HL-60 (cell line): ENCODE results near the gene GTF2H4.

Experiments used
- DNase-seq, 2 experiments: peaks; one replicate each; pipeline ENCODE4 v3.0.0-alpha.2; 2010 to 2020; ENCODE audit warnings: low read depth in 1 of 2, low spot score in 1 of 2
- H3K27ac ChIP-seq: fragments of 250-450 bp; sonication (Bioruptor Pico); replicated peaks from 2 replicates; pipeline ENCODE4 v1.5.1; 2020; ENCODE audit warnings: mild to moderate bottlenecking, moderate library complexity
- H3K27me3 ChIP-seq: fragments of 250-450 bp; sonication (Bioruptor Pico); 2 replicates; pipeline ENCODE4 v1.5.1; 2021; ENCODE audit warnings: mild to moderate bottlenecking, moderate library complexity; ENCODE audit not compliant: insufficient read depth, poor library complexity, severe bottlenecking
- H3K4me3 ChIP-seq: replicated peaks from 2 replicates; pipeline ENCODE4 v1.5.1; 2011; ENCODE audit warnings: mild to moderate bottlenecking, control low read depth, low read length; ENCODE audit not compliant: insufficient read depth
- GABPA ChIP-seq: IDR thresholded peaks from 2 replicates; pipeline ENCODE4 v1.6.1; 2012; ENCODE audit warnings: low read depth
- POLR2AphosphoS5 ChIP-seq: IDR thresholded peaks from 2 replicates; pipeline ENCODE4 v1.6.1; 2012; ENCODE audit warnings: low read depth
- SPI1 ChIP-seq: IDR thresholded peaks from 2 replicates; pipeline ENCODE4 v1.6.1; 2012; ENCODE audit warnings: low read depth, mild to moderate bottlenecking, borderline replicate concordance
- TF ChIP-seq, protein P1 (sequence below): IDR thresholded peaks from 2 replicates; pipeline ENCODE4 v1.6.1; 2012; ENCODE audit warnings: low read depth; ENCODE audit not compliant: insufficient replicate concordance
- TF ChIP-seq, protein P2 (sequence below): IDR thresholded peaks from one replicate; pipeline ENCODE4 v1.5.1; 2011; ENCODE audit warnings: low read length, control low read depth, inconsistent platforms; ENCODE audit not compliant: insufficient read depth

The GTF2H4 gene

DNA sequence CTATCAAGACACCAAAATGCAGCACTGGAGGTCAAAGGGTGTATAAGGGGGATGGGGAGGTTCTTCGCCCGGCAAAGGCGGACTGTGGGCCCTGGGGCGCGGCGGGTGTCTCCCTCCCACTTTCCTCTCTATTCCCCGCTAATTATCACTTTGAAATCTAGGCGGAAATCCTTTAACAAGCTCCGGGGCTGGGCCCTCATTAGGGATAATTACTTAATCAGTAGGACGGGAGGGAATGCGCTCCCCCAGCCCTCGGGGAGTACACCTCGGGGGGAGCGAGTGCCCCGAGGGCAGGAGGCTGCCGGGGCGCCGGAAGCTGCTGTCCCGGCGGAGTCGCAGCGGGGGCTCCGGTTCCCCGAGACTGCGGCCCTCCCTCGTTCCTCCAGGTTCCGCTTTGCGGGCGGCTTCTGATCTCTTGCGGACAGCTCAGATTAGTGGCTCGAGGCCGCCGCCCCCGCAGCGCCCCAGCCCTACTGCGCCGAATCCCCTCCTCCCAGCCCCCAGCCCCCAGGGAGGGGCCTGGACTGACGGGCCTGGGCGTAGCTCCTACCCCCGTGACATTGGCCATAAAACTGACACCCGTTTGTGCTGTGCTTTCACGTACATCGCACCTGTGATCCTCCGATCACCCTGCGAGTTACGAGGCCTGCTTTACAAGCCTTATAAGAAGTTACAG is 47.5 kb downstream of the GTF2H4 start:
- peaks cover 52% of the 10 kb centered on the region for H3K27me3 ChIP-seq
- DNase-seq = peak; percentile 28 to 60
- TF ChIP-seq, protein P1, sequence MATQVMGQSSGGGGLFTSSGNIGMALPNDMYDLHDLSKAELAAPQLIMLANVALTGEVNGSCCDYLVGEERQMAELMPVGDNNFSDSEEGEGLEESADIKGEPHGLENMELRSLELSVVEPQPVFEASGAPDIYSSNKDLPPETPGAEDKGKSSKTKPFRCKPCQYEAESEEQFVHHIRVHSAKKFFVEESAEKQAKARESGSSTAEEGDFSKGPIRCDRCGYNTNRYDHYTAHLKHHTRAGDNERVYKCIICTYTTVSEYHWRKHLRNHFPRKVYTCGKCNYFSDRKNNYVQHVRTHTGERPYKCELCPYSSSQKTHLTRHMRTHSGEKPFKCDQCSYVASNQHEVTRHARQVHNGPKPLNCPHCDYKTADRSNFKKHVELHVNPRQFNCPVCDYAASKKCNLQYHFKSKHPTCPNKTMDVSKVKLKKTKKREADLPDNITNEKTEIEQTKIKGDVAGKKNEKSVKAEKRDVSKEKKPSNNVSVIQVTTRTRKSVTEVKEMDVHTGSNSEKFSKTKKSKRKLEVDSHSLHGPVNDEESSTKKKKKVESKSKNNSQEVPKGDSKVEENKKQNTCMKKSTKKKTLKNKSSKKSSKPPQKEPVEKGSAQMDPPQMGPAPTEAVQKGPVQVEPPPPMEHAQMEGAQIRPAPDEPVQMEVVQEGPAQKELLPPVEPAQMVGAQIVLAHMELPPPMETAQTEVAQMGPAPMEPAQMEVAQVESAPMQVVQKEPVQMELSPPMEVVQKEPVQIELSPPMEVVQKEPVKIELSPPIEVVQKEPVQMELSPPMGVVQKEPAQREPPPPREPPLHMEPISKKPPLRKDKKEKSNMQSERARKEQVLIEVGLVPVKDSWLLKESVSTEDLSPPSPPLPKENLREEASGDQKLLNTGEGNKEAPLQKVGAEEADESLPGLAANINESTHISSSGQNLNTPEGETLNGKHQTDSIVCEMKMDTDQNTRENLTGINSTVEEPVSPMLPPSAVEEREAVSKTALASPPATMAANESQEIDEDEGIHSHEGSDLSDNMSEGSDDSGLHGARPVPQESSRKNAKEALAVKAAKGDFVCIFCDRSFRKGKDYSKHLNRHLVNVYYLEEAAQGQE = no peak
- TF ChIP-seq, protein P2, sequence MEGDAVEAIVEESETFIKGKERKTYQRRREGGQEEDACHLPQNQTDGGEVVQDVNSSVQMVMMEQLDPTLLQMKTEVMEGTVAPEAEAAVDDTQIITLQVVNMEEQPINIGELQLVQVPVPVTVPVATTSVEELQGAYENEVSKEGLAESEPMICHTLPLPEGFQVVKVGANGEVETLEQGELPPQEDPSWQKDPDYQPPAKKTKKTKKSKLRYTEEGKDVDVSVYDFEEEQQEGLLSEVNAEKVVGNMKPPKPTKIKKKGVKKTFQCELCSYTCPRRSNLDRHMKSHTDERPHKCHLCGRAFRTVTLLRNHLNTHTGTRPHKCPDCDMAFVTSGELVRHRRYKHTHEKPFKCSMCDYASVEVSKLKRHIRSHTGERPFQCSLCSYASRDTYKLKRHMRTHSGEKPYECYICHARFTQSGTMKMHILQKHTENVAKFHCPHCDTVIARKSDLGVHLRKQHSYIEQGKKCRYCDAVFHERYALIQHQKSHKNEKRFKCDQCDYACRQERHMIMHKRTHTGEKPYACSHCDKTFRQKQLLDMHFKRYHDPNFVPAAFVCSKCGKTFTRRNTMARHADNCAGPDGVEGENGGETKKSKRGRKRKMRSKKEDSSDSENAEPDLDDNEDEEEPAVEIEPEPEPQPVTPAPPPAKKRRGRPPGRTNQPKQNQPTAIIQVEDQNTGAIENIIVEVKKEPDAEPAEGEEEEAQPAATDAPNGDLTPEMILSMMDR = no peak
- TF ChIP-seq GABPA (peak; percentile 84), POLR2AphosphoS5 (peak; percentile 21; the same call in 1 of the 2 replicates), SPI1 (peak; percentile 38; the same call in 1 of the 2 replicates)

DNA sequence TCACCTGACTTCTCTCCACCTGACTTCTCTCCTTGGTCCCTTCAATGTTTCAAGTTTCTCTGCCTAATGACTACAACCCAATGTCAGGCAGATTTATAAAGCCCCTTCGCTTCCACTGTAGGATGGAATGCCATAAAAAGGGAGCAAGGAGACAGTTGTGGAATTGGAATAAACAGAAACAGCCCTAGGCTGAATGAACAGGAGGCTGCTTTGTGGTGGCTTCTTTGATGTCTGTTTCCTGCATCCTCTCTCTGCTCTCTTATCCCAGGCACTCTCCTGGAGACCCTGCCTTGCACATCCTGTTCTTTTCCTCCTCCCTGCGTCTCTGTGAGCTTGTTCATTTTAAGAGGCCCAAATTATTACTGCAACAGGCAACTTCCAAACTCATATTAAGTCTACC is 49.7 kb downstream of the GTF2H4 start:
- no peak for DNase-seq

More for the DNA sequence above, 47.5 kb downstream of the GTF2H4 start:
- peak overlapping the region; percentile 31 for H3K4me3 ChIP-seq
- no peak overlapping the region for H3K27ac ChIP-seq

DNA sequence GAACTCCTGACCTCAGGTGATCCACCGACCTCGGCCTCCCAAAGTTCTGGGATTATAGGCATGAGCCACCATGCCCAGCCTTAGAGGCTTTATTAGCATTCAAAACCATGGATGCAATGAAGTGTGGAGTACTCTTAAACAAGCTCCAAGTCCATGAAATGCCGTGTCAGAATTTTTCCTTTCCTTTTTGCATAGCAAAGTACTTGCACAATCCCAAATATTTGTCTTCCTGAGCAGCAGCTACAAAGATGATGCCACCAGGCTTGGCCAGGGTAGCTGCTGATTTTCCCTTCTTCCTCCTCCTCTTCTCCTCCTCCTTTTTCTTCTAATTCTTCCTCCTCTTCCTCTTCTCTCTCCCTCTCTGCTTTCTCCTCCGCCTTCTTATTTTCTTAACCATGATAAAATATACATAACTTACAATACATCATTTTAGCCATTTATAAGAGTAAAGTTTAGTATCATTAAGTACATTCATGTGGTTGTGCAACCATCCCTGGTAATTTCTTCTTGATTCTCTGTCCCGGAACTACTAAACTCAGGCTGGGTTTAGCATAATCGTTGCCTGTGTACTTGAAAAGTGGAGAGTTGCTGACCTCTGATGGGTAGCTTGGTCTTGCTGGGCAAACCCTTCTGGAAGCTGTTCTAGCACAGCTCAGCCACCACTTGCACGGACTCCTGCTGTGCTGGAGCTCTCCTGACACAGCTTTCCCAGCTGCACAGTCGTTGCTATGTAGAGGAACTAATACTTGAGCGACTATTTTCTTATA is 53.1 kb downstream of the GTF2H4 start:
- no peak overlapping the region for H3K4me3 ChIP-seq
- no peak for DNase-seq
- H3K27me3 ChIP-seq = peaks cover 23% of the 10 kb centered on the region
- H3K27ac ChIP-seq = no peak overlapping the region
- TF ChIP-seq, protein P1 = no peak
- TF ChIP-seq POLR2AphosphoS5 (no peak), GABPA (no peak), SPI1 (no peak)
- TF ChIP-seq, protein P2 = no peak

More for the DNA sequence above, 49.7 kb downstream of the GTF2H4 start:
- H3K27me3 ChIP-seq = peaks cover 47% of the 10 kb centered on the region
- H3K27ac ChIP-seq = no peak overlapping the region
- TF ChIP-seq, protein P2 = no peak
- TF ChIP-seq POLR2AphosphoS5 = no peak
- TF ChIP-seq, protein P1 = no peak
- no peak for TF ChIP-seq SPI1
- TF ChIP-seq GABPA = no peak
- H3K4me3 ChIP-seq = no peak overlapping the region
